Stomach smooth muscle (tissue), 2 donors: ENCODE measurements around the gene ABHD15.

Experiments
- H3K27ac ChIP-seq: one replicate; pipeline ENCODE4 v1.7.0; 2013; ENCODE audit warnings: mild to moderate bottlenecking, low read length, inconsistent platforms
- H3K27me3 ChIP-seq, 2 donors: one replicate each; pipeline ENCODE4 v1.7.0; 2013; ENCODE audit warnings: low read length in 2 of 2; ENCODE audit not compliant: insufficient read depth in 2 of 2, control insufficient read depth in 1 of 2
- H3K36me3 ChIP-seq, 2 donors: one replicate each; pipeline ENCODE4 v1.7.0; 2013; ENCODE audit warnings: low read length in 2 of 2; ENCODE audit not compliant: control insufficient read depth in 2 of 2, insufficient read depth in 2 of 2
- H3K4me1 ChIP-seq: one replicate; pipeline ENCODE4 v1.7.0; 2013; ENCODE audit warnings: low read length; ENCODE audit not compliant: control insufficient read depth, insufficient read depth
- H3K4me3 ChIP-seq, 2 donors: one replicate each; pipeline ENCODE4 v1.7.0; 2013; ENCODE audit warnings: low read length in 2 of 2
- H3K9ac ChIP-seq, 2 donors: one replicate each; pipeline ENCODE4 v1.7.0; 2013; ENCODE audit warnings: low read length in 2 of 2, mild to moderate bottlenecking in 1 of 2
- H3K9me3 ChIP-seq, 2 donors: one replicate each; pipeline ENCODE4 v1.7.0; 2013; ENCODE audit warnings: low read length in 2 of 2; ENCODE audit not compliant: control insufficient read depth in 2 of 2
- donor health status: healthy.
- donor health status: Pancreatic carcinoma.

Gene ABHD15

GRCh38 chr17:29546830-29547229 lies 20.0 kb downstream of the ABHD15 start:
- H3K9ac ChIP-seq = no peak overlapping the region
- H3K36me3 ChIP-seq = peaks cover 14 to 17% of the 10 kb centered on the region in 2 donors
- no peak overlapping the region for H3K27ac ChIP-seq
- H3K4me3 ChIP-seq = no peak overlapping the region
- no peaks in the 10 kb centered on the region for H3K27me3 ChIP-seq
- H3K4me1 ChIP-seq = peaks cover 6% of the 10 kb centered on the region
- H3K9me3 ChIP-seq = no peaks in the 10 kb centered on the region

GRCh38 chr17:29546085-29546484 lies 20.8 kb downstream of the ABHD15 start:
- Histone ChIP-seq H3K4me1 (peaks cover 6% of the 10 kb centered on the region), H3K9ac (no peak overlapping the region), H3K9me3 (no peaks in the 10 kb centered on the region), H3K36me3 (peaks cover 14 to 20% of the 10 kb centered on the region in 2 donors), H3K27me3 (no peaks in the 10 kb centered on the region), H3K27ac (no peak overlapping the region), H3K4me3 (no peak overlapping the region)

GRCh38 chr17:29544066-29544465 lies 22.8 kb downstream of the ABHD15 start:
- no peaks in the 10 kb centered on the region for H3K27me3 ChIP-seq
- H3K36me3 ChIP-seq = peaks cover 15 to 21% of the 10 kb centered on the region in 2 donors
- H3K9ac ChIP-seq = no peak overlapping the region
- peaks cover 2% of the 10 kb centered on the region for H3K4me1 ChIP-seq
- H3K9me3 ChIP-seq = no peaks in the 10 kb centered on the region
- no peak overlapping the region for H3K27ac ChIP-seq
- no peak overlapping the region for H3K4me3 ChIP-seq

- Histone ChIP-seq H3K27ac (no peak overlapping the region), H3K4me1 (no peaks in the 10 kb centered on the region), H3K4me3 (no peak overlapping the region), H3K36me3 (peaks cover 10 to 13% of the 10 kb centered on the region in 2 donors), H3K9ac (no peak overlapping the region), H3K27me3 (no peaks in the 10 kb centered on the region), H3K9me3 (no peaks in the 10 kb centered on the region)
Measured at GRCh38 chr17:29533976-29534375, 32.9 kb downstream of the ABHD15 start.

GRCh38 chr17:29526322-29526721 lies 40.5 kb downstream of the ABHD15 start:
- Histone ChIP-seq H3K27ac (no peak overlapping the region), H3K4me1 (no peaks in the 10 kb centered on the region), H3K9ac (no peak overlapping the region), H3K27me3 (no peaks in the 10 kb centered on the region), H3K36me3 (peaks cover 8 to 18% of the 10 kb centered on the region in 2 donors), H3K4me3 (no peak overlapping the region), H3K9me3 (no peaks in the 10 kb centered on the region)

GRCh38 chr17:29524692-29525091 lies 42.1 kb downstream of the ABHD15 start:
- Histone ChIP-seq H3K27ac (no peak overlapping the region), H3K9me3 (no peaks in the 10 kb centered on the region), H3K4me3 (no peak overlapping the region), H3K9ac (no peak overlapping the region), H3K36me3 (peaks cover 10 to 13% of the 10 kb centered on the region in 2 donors), H3K4me1 (no peaks in the 10 kb centered on the region), H3K27me3 (no peaks in the 10 kb centered on the region)

- no peak overlapping the region for H3K27ac ChIP-seq
- peaks cover 15 to 20% of the 10 kb centered on the region in 2 donors for H3K36me3 ChIP-seq
- no peaks in the 10 kb centered on the region for H3K9me3 ChIP-seq
- H3K9ac ChIP-seq = no peak overlapping the region
- H3K27me3 ChIP-seq = no peaks in the 10 kb centered on the region
- no peaks in the 10 kb centered on the region for H3K4me1 ChIP-seq
- H3K4me3 ChIP-seq = no peak overlapping the region
Measured at GRCh38 chr17:29518359-29518758, 48.5 kb downstream of the ABHD15 start.

GRCh38 chr17:29514792-29515191 lies 52.0 kb downstream of the ABHD15 start:
- no peak overlapping the region for H3K9ac ChIP-seq
- H3K36me3 ChIP-seq = peaks cover 14 to 17% of the 10 kb centered on the region in 2 donors
- no peak overlapping the region for H3K27ac ChIP-seq
- H3K4me1 ChIP-seq = no peaks in the 10 kb centered on the region
- H3K27me3 ChIP-seq = no peaks in the 10 kb centered on the region
- H3K4me3 ChIP-seq = no peak overlapping the region
- no peaks in the 10 kb centered on the region for H3K9me3 ChIP-seq

GRCh38 chr17:29510953-29511352 lies 55.9 kb downstream of the ABHD15 start:
- no peaks in the 10 kb centered on the region for H3K9me3 ChIP-seq
- H3K4me3 ChIP-seq = no peak overlapping the region
- H3K27ac ChIP-seq = no peak overlapping the region
- H3K36me3 ChIP-seq = peaks cover 10 to 15% of the 10 kb centered on the region in 2 donors
- no peaks in the 10 kb centered on the region for H3K27me3 ChIP-seq
- H3K4me1 ChIP-seq = no peaks in the 10 kb centered on the region
- H3K9ac ChIP-seq = no peak overlapping the region
